Keratinocyte (primary cell): ENCODE measurements around the gene VAMP2. TPM values are rescaled to one million over a fixed set of nuclear protein-coding genes. Genes with fewer than 3 reads are reported as not detected.

Experiments
- DNase-seq: peaks from one replicate; pipeline ENCODE4 v3.0.0-alpha.2; 2011; ENCODE audit warnings: low read depth, missing footprints, low spot score
- FAIRE-seq: peaks from 2 replicates; lab custom pipeline; 2011; peaks lifted over from hg19 to GRCh38; lab: Jason Lieb, UNC
- H2AFZ ChIP-seq: 2 replicates; pipeline ENCODE4 v1.6.0; 2012; ENCODE audit warnings: low read length, control low read depth, inconsistent platforms; ENCODE audit not compliant: control insufficient read depth
- H3K27ac ChIP-seq: 2 replicates; pipeline ENCODE4 v1.5.1; 2011; ENCODE audit warnings: low read length; ENCODE audit not compliant: control insufficient read depth, insufficient read depth
- H3K27me3 ChIP-seq: 3 replicates; pipeline ENCODE4 v1.6.0; 2011; ENCODE audit warnings: low read length; ENCODE audit not compliant: control insufficient read depth, insufficient read depth; ENCODE audit errors: extremely low read depth
- H3K36me3 ChIP-seq, 2 experiments: 2 replicates in 1 of 2; 3 replicates in 1 of 2; pipeline ENCODE4 v1.5.1; 2011; ENCODE audit warnings: low read length in 2 of 2, mild to moderate bottlenecking in 1 of 2; ENCODE audit not compliant: control insufficient read depth in 2 of 2, insufficient read depth in 2 of 2; ENCODE audit errors: extremely low read depth in 1 of 2
- H3K4me1 ChIP-seq: 3 replicates; pipeline ENCODE4 v1.5.1; 2011; ENCODE audit warnings: low read length; ENCODE audit not compliant: control insufficient read depth, insufficient read depth; ENCODE audit errors: extremely low read depth
- H3K4me2 ChIP-seq: 3 replicates; pipeline ENCODE4 v1.6.0; 2011; ENCODE audit warnings: low read depth, low read length; ENCODE audit not compliant: control insufficient read depth, insufficient read depth; ENCODE audit errors: extremely low read depth
- H3K4me3 ChIP-seq, 3 experiments: fragments of 200-600 bp in 1 of 3; sonication (generic) in 1 of 3; 2 replicates in 2 of 3; 3 replicates in 1 of 3; pipeline ENCODE4 v1.5.1; 2011 to 2016; ENCODE audit warnings: low read length in 3 of 3, mild to moderate bottlenecking in 3 of 3, control low read depth in 2 of 3, inconsistent platforms in 1 of 3, low read depth in 1 of 3, mixed read lengths in 1 of 3, mixed run types in 1 of 3, moderate library complexity in 1 of 3; ENCODE audit not compliant: control insufficient read depth in 2 of 3, insufficient read depth in 2 of 3; ENCODE audit errors: extremely low read depth in 1 of 3
- H3K79me2 ChIP-seq: 2 replicates; pipeline ENCODE4 v1.6.0; 2012; ENCODE audit warnings: low read length; ENCODE audit not compliant: control insufficient read depth, insufficient read depth
- H3K9ac ChIP-seq: 3 replicates; pipeline ENCODE4 v1.6.0; 2011; ENCODE audit warnings: low read length; ENCODE audit not compliant: control insufficient read depth, insufficient read depth; ENCODE audit errors: extremely low read depth
- H3K9me1 ChIP-seq: 3 replicates; pipeline ENCODE4 v1.6.0; 2011; ENCODE audit warnings: low read length; ENCODE audit not compliant: control insufficient read depth, insufficient read depth; ENCODE audit errors: extremely low read depth
- H3K9me3 ChIP-seq: 2 replicates; pipeline ENCODE4 v1.5.1; 2012; ENCODE audit warnings: low read depth, low read length; ENCODE audit not compliant: control insufficient read depth
- H4K20me1 ChIP-seq: 3 replicates; pipeline ENCODE4 v1.6.0; 2011; ENCODE audit warnings: low read length; ENCODE audit not compliant: control insufficient read depth, insufficient read depth; ENCODE audit errors: extremely low read depth
- CTCF ChIP-seq, 3 experiments: IDR thresholded peaks in 1 of 3; conservative IDR thresholded peaks in 1 of 3; optimal IDR thresholded peaks in 1 of 3; 2 replicates in 2 of 3; 3 replicates in 1 of 3; pipeline versions ENCODE3 to v1.5.1; 2011; ENCODE audit warnings: low read length in 3 of 3, mild to moderate bottlenecking in 3 of 3, moderate library complexity in 2 of 3, control low read depth in 1 of 3, inconsistent platforms in 1 of 3; ENCODE audit not compliant: insufficient read depth in 2 of 3; ENCODE audit errors: extremely low read depth in 1 of 3
- EZH2 ChIP-seq: IDR thresholded peaks from one replicate; pipeline ENCODE4 v1.6.1; 2012; ENCODE audit warnings: inconsistent platforms, mild to moderate bottlenecking, low read length, moderate library complexity
- dilution Hi-C: fragments of 300-500 bp; cut with MboI; formaldehyde crosslinking; loops from one replicate; pipeline ENCODE4 v1.7.0; 2020; ENCODE audit warnings: low sequenced_read_pairs; ENCODE audit not compliant: extremely low pct_ligation_motif_present
- polyA plus RNA-seq, 5 experiments: library from polyadenylated mRNA; depleted of rRNA in 3 of 5; stranded (reverse) in 3 of 5; stranded (forward) in 1 of 5; unstranded in 1 of 5; fragments of >200 nt; gene quantifications; 1 replicate in 1 of 5; 2 replicates in 3 of 5; 3 replicates in 1 of 5; pipeline versions ENCODE4 v1.2.1 to v1.2.3, GENCODE V29; 2011 to 2012; ENCODE audit warnings: missing spikeins in 2 of 5, low read depth in 1 of 5, low replicate concordance in 1 of 5

VAMP2 gene
- polyA plus RNA-seq, 1 donor (not counting 4 experiments of a cell fraction or from before 2014, with no cell fraction given): 9.8 TPM

GRCh38 chr17:8153031-8153451 lies 9.7 kb downstream of the VAMP2 start:
- dilution Hi-C loops: no loop called here
- peaks cover 51% of the 10 kb centered on the region for H3K79me2 ChIP-seq
- H3K36me3 ChIP-seq: peaks cover 20 to 38% of the 10 kb centered on the region in 2 experiments
- peak overlapping the region in 2 of 3 experiments; percentile 59 to 83 for H3K4me3 ChIP-seq
- peak overlapping the region; percentile 90 for H3K4me2 ChIP-seq
- H4K20me1 ChIP-seq: peaks cover 13% of the 10 kb centered on the region
- peak overlapping the region; percentile 100 for H3K9ac ChIP-seq
- H3K27me3 ChIP-seq: no peaks in the 10 kb centered on the region
- H3K4me1 ChIP-seq: peaks cover 38% of the 10 kb centered on the region
- H3K27ac ChIP-seq: peak overlapping the region; percentile 98
- FAIRE-seq (no peak), DNase-seq (no peak)
- peaks cover 11% of the 10 kb centered on the region for H3K9me1 ChIP-seq
- H3K9me3 ChIP-seq: no peaks in the 10 kb centered on the region
- no peak overlapping the region for H2AFZ ChIP-seq
- no peak for TF ChIP-seq EZH2
- no peak for TF ChIP-seq CTCF (optimal IDR thresholded peaks at IDR 0.05 in 1 of 3, IDR thresholded peaks at IDR 0.05 in 1 of 3, conservative IDR thresholded peaks at IDR 0.05 in 1 of 3; ENCODE audit: extremely low read depth in 1 of 3, insufficient read depth in 2 of 3, low read length in 3 of 3)

GRCh38 chr17:8152112-8152775 lies 10.5 kb downstream of the VAMP2 start, which contains the start of gene PER1:
Gene PER1 (minus strand): TSS chr17:8152404. CDS start chr17:8150706, 1,698 bp downstream.
- dilution Hi-C loops: no loop called here
- H2AFZ ChIP-seq: no peak within 1 kb of the TSS

More at GRCh38 chr17:8152112-8152775, 10.5 kb downstream of the VAMP2 start, which contains the start of gene PER1:
- Histone ChIP-seq H3K27me3 (no peaks in the 10 kb centered on the region), H3K9me3 (no peaks in the 10 kb centered on the region), H4K20me1 (peaks cover 13% of the 10 kb centered on the region), H3K9me1 (peaks cover 11% of the 10 kb centered on the region), H3K9ac (peak within 1 kb of the TSS; percentile 100), H3K4me2 (peak within 1 kb of the TSS; percentile 90), H3K4me3 (peak within 1 kb of the TSS; percentile 62 to 86 (median 83)), H3K79me2 (peaks cover 53% of the 10 kb centered on the region), H3K4me1 (peaks cover 38% of the 10 kb centered on the region), H3K27ac (peak within 1 kb of the TSS; percentile 98), H3K36me3 (peaks cover 28 to 46% of the 10 kb centered on the region in 2 experiments)
- TF ChIP-seq CTCF (optimal IDR thresholded peaks at IDR 0.05 in 1 of 3, IDR thresholded peaks at IDR 0.05 in 1 of 3, conservative IDR thresholded peaks at IDR 0.05 in 1 of 3; ENCODE audit: extremely low read depth in 1 of 3, insufficient read depth in 2 of 3, low read length in 3 of 3) (no peak), EZH2 (no peak)
- DNase-seq (no peak), FAIRE-seq (peak; percentile 71)
